H9 (cell line): ENCODE measurements around the gene EFNB2. TPM values are rescaled to one million over a fixed set of nuclear protein-coding genes. Genes with fewer than 3 reads are reported as not detected.

ENCODE experiments used
- DNase-seq: peaks from one replicate; pipeline ENCODE4 v3.0.0-alpha.2; 2017
- H2AFZ ChIP-seq: one replicate; pipeline ENCODE4 v1.6.1; 2013; ENCODE audit warnings: mild to moderate bottlenecking, low read length, control low read depth, moderate library complexity
- H2AK5ac ChIP-seq: 2 replicates; pipeline ENCODE4 v1.6.1; 2013; ENCODE audit warnings: low read length, control low read depth, mixed read lengths; ENCODE audit not compliant: insufficient read length
- H2BK120ac ChIP-seq: one replicate; pipeline ENCODE4 v1.6.1; 2013; ENCODE audit warnings: low read depth, mild to moderate bottlenecking, low read length, control low read depth, inconsistent platforms; ENCODE audit not compliant: poor library complexity, severe bottlenecking
- H2BK12ac ChIP-seq: 2 replicates; pipeline ENCODE4 v1.6.1; 2013; ENCODE audit warnings: low read length, control low read depth, mixed read lengths, low read depth; ENCODE audit not compliant: insufficient read length
- H2BK15ac ChIP-seq: 2 replicates; pipeline ENCODE4 v1.6.1; 2013; ENCODE audit warnings: low read depth, low read length, control low read depth
- H2BK20ac ChIP-seq: one replicate; pipeline ENCODE4 v1.6.1; 2013; ENCODE audit warnings: low read depth, mild to moderate bottlenecking, low read length, control low read depth, inconsistent platforms; ENCODE audit not compliant: poor library complexity, severe bottlenecking
- H2BK5ac ChIP-seq: 2 replicates; pipeline ENCODE4 v1.6.1; 2013; ENCODE audit warnings: low read length, control low read depth, mixed read lengths; ENCODE audit not compliant: insufficient read length
- H3K14ac ChIP-seq: 2 replicates; pipeline ENCODE4 v1.6.1; 2013; ENCODE audit warnings: low read length, control low read depth; ENCODE audit not compliant: insufficient read depth
- H3K18ac ChIP-seq: 2 replicates; pipeline ENCODE4 v1.6.1; 2013; ENCODE audit warnings: low read depth, mild to moderate bottlenecking, mixed read lengths, low read length, control low read depth; ENCODE audit not compliant: insufficient read length
- H3K23ac ChIP-seq: 2 replicates; pipeline ENCODE4 v1.6.1; 2013; ENCODE audit warnings: low read length, control low read depth, mixed read lengths, low read depth; ENCODE audit not compliant: insufficient read length
- H3K23me2 ChIP-seq: 2 replicates; pipeline ENCODE4 v1.6.1; 2013; ENCODE audit warnings: low read depth, mild to moderate bottlenecking, mixed read lengths, low read length, control low read depth; ENCODE audit not compliant: insufficient read length, poor library complexity, severe bottlenecking
- H3K27ac ChIP-seq: 2 replicates; pipeline ENCODE4 v1.5.1; 2013; ENCODE audit warnings: low read length, control low read depth, mixed read lengths, low read depth; ENCODE audit not compliant: insufficient read length
- H3K27me3 ChIP-seq: 2 replicates; pipeline ENCODE4 v1.6.1; 2013; ENCODE audit warnings: low read length, control low read depth, inconsistent platforms; ENCODE audit not compliant: insufficient read depth
- H3K4ac ChIP-seq: 2 replicates; pipeline ENCODE4 v1.6.1; 2013; ENCODE audit warnings: low read depth, mild to moderate bottlenecking, control low read depth, inconsistent platforms, low read length, moderate library complexity
- H3K4me1 ChIP-seq: 2 replicates; pipeline ENCODE4 v1.6.1; 2013; ENCODE audit warnings: low read length, control low read depth, inconsistent platforms; ENCODE audit not compliant: insufficient read depth
- H3K4me2 ChIP-seq: 2 replicates; pipeline ENCODE4 v1.6.1; 2013; ENCODE audit warnings: low read length, control low read depth, mixed read lengths; ENCODE audit not compliant: insufficient read length, insufficient read depth
- H3K56ac ChIP-seq: 2 replicates; pipeline ENCODE4 v1.6.1; 2013; ENCODE audit warnings: low read depth, mild to moderate bottlenecking, mixed read lengths, low read length, control low read depth; ENCODE audit not compliant: insufficient read length
- H3K79me1 ChIP-seq: 2 replicates; pipeline ENCODE4 v1.6.1; 2013; ENCODE audit warnings: low read depth, mild to moderate bottlenecking, moderate library complexity, low read length, control low read depth, inconsistent platforms; ENCODE audit not compliant: insufficient read depth, poor library complexity, severe bottlenecking
- H3K79me2 ChIP-seq: 2 replicates; pipeline ENCODE4 v1.6.1; 2013; ENCODE audit warnings: low read length, control low read depth, inconsistent platforms; ENCODE audit not compliant: insufficient read depth
- H3K9ac ChIP-seq: 2 replicates; pipeline ENCODE4 v1.6.1; 2013; ENCODE audit warnings: low read length, control low read depth, mixed read lengths; ENCODE audit not compliant: insufficient read length; ENCODE audit errors: extremely low read depth
- H3K9me3 ChIP-seq: one replicate; pipeline ENCODE4 v1.6.1; 2013; ENCODE audit warnings: low read depth, low read length, inconsistent platforms; ENCODE audit not compliant: control insufficient read depth
- H3T11ph ChIP-seq: one replicate; pipeline ENCODE4 v1.6.1; 2013; ENCODE audit warnings: mild to moderate bottlenecking, low read length, control low read depth, inconsistent platforms
- H4K20me1 ChIP-seq: one replicate; pipeline ENCODE4 v1.6.1; 2013; ENCODE audit not compliant: control insufficient read depth, insufficient read length, insufficient read depth
- H4K5ac ChIP-seq: 2 replicates; pipeline ENCODE4 v1.6.1; 2013; ENCODE audit warnings: low read depth, mild to moderate bottlenecking, mixed read lengths, low read length, control low read depth; ENCODE audit not compliant: insufficient read length
- H4K8ac ChIP-seq: replicated peaks from 2 replicates; pipeline ENCODE4 v1.6.1; 2013; ENCODE audit warnings: low read length, control low read depth, mixed read lengths, low read depth; ENCODE audit not compliant: insufficient read length
- H4K91ac ChIP-seq: 2 replicates; pipeline ENCODE4 v1.6.1; 2013; ENCODE audit warnings: low read depth, mild to moderate bottlenecking, moderate library complexity, mixed read lengths, low read length, control low read depth; ENCODE audit not compliant: insufficient read length
- H3K27ac Mint-ChIP-seq, 3 experiments: 2 replicates in 2 of 3; 3 replicates in 1 of 3; pipeline ENCODE4 v1.8.0; 2020 to 2021; ENCODE audit warnings: mixed read lengths in 3 of 3, mild to moderate bottlenecking in 1 of 3, moderate library complexity in 1 of 3
- H3K27me3 Mint-ChIP-seq: 2 replicates; pipeline ENCODE4 v1.8.0; 2021; ENCODE audit warnings: low read depth, mild to moderate bottlenecking, moderate library complexity, mixed read lengths
- H3K36me3 Mint-ChIP-seq, 3 experiments: 2 replicates in 2 of 3; 3 replicates in 1 of 3; pipeline ENCODE4 v1.8.0; 2020 to 2021; ENCODE audit warnings: low read depth in 3 of 3, mixed read lengths in 3 of 3; ENCODE audit not compliant: insufficient read depth in 1 of 3
- H3K4me1 Mint-ChIP-seq, 2 experiments: 2 replicates each; pipeline ENCODE4 v1.8.0; 2020; ENCODE audit warnings: mixed read lengths in 2 of 2
- H3K4me3 Mint-ChIP-seq, 2 experiments: 2 replicates in 1 of 2; 3 replicates in 1 of 2; pipeline ENCODE4 v1.8.0; 2020 to 2021; ENCODE audit warnings: mild to moderate bottlenecking in 2 of 2, mixed read lengths in 2 of 2, moderate library complexity in 1 of 2
- H3K9me3 Mint-ChIP-seq, 2 experiments: 2 replicates in 1 of 2; 3 replicates in 1 of 2; pipeline ENCODE4 v1.8.0; 2020; ENCODE audit warnings: mild to moderate bottlenecking in 2 of 2, mixed read lengths in 2 of 2, moderate library complexity in 1 of 2
- WGBS: extraction: QIAGEN DNeasy Blood & Tissue Kit; methylation state at CpG from one replicate; pipeline ENCODE4 v1.1.7; 2013; ENCODE audit warnings: missing lambda C conversion rate, low lambda C conversion rate, mixed read lengths; ENCODE audit not compliant: insufficient read length; ENCODE audit errors: extremely low coverage; 5-methylcytosine and 5-hydroxymethylcytosine counted together
- total RNA-seq: library from RNA; stranded (reverse); gene quantifications from 2 replicates; pipeline ENCODE4 v1.2.1, GENCODE V29; 2021
- TF ChIP-seq, protein P1 (sequence below): fragments of 200-600 bp; sonication (generic); conservative IDR thresholded peaks from 3 replicates; pipeline ENCODE4 v1.8.0; 2021; ENCODE audit warnings: antibody characterized with exemption, mild to moderate bottlenecking

The EFNB2 gene
- total RNA-seq, 1 experiment from 2014 or later = 12.7 TPM

DNA sequence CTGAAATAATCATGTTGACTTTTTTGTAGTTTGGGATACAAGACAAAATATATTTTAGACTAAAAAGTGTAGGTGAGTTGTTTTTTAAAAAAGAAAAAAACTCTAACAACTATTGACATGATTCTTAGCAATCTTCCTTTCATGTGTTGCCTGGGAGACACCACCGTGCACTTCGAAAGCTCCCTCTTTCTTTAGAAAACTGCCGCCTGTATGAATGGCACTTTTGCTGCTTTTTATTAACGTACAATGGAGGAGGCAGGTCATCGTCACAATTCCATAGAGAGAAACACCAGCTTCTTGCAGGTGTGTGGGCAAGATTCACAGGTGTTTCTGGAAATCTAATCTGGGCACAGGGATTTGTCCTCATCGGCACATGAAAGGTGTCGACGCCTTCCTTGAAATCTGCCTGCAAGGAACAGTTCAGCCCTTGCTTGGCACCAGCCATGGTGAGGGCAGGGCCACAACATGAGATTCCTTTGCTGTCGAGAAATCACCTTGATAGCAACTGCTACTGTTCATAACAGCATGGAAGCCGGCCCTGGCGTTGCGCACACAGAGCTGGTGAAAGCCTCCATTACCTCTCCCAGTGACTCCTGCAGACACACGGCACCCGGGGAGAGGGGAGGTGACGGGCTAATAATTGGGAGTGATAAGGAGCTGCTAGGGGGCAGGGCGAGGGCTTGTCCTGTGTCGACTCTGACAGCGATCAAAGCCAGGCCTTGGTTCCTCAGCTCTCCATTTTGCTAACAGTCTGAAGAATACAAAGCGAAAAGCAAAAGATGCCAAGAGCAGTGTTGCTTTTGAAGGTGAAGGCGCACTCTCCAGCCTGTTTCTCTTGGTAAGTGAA, 66.5 kb downstream of the EFNB2 start:
- no peak overlapping the region for H4K91ac ChIP-seq
- H4K20me1 ChIP-seq = no peaks in the 10 kb centered on the region
- H3K9me3 ChIP-seq = no peaks in the 10 kb centered on the region
- H3K9ac ChIP-seq = no peak overlapping the region
- H2AFZ ChIP-seq = no peak overlapping the region
- no peak overlapping the region for H2BK5ac ChIP-seq
- Mint-ChIP-seq H3K4me3 (no peak overlapping the region), H3K4me1 (peaks cover 25 to 30% of the 10 kb centered on the region in 2 experiments), H3K9me3 (no peaks in the 10 kb centered on the region), H3K27me3 (peaks cover 2% of the 10 kb centered on the region; the same call in 1 of the 2 replicates), H3K36me3 (no peaks in the 10 kb centered on the region), H3K27ac (no peak overlapping the region)
- TF ChIP-seq, protein P1, sequence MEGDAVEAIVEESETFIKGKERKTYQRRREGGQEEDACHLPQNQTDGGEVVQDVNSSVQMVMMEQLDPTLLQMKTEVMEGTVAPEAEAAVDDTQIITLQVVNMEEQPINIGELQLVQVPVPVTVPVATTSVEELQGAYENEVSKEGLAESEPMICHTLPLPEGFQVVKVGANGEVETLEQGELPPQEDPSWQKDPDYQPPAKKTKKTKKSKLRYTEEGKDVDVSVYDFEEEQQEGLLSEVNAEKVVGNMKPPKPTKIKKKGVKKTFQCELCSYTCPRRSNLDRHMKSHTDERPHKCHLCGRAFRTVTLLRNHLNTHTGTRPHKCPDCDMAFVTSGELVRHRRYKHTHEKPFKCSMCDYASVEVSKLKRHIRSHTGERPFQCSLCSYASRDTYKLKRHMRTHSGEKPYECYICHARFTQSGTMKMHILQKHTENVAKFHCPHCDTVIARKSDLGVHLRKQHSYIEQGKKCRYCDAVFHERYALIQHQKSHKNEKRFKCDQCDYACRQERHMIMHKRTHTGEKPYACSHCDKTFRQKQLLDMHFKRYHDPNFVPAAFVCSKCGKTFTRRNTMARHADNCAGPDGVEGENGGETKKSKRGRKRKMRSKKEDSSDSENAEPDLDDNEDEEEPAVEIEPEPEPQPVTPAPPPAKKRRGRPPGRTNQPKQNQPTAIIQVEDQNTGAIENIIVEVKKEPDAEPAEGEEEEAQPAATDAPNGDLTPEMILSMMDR = no peak
- no peak overlapping the region for H3K14ac ChIP-seq
- H3K27me3 ChIP-seq = no peaks in the 10 kb centered on the region
- H2BK120ac ChIP-seq = no peak overlapping the region
- H2BK15ac ChIP-seq = no peak overlapping the region
- no peak overlapping the region for H2AK5ac ChIP-seq
- H3K23me2 ChIP-seq = no peaks in the 10 kb centered on the region
- H3K18ac ChIP-seq = no peak overlapping the region
- no peak for DNase-seq
- H3K23ac ChIP-seq = no peak overlapping the region
- no peak overlapping the region for H2BK12ac ChIP-seq
- peaks cover 2% of the 10 kb centered on the region; the same call in 1 of the 2 replicates for H3K4me1 ChIP-seq
- H3T11ph ChIP-seq = no peak overlapping the region
- no peak overlapping the region for H4K8ac ChIP-seq
- no peaks in the 10 kb centered on the region for H3K79me2 ChIP-seq
- no peak overlapping the region for H3K56ac ChIP-seq
- H3K4ac ChIP-seq = no peak overlapping the region
- no CpG with 5 or more reads among the region's 20 CpGs for WGBS
- H3K27ac ChIP-seq = no peak overlapping the region
- H4K5ac ChIP-seq = no peak overlapping the region
- no peaks in the 10 kb centered on the region for H3K79me1 ChIP-seq
- H2BK20ac ChIP-seq = no peak overlapping the region
- H3K4me2 ChIP-seq = no peak overlapping the region
